GM12878 (cell line): ENCODE data around the gene PHC3. TPM values are rescaled to one million over a fixed set of nuclear protein-coding genes. Genes with fewer than 3 reads are reported as not detected.

Source experiments
- ATAC-seq: fragments of 200-7000 bp; cut with Tn5 transposase; 3 replicates; pipeline ENCODE4 v1.9.1; 2020; ENCODE audit warnings: mild to moderate bottlenecking, moderate library complexity
- BruUV-seq: library from RNA; stranded (reverse); fragments of 400-500 nt; replicated peaks from 2 replicates; lab custom pipeline; 2021; lab: Mats Ljungman, UMichigan
- CTCF ChIA-PET: fragments of 300-600 bp; sonication (Branson Sonifier 250); formaldehyde crosslinking; extraction: SDS; loops from one replicate; lab custom pipeline; 2021; ENCODE audit warnings: inconsistent platforms; lab: Yijun Ruan, JAX
- POLR2A ChIA-PET: fragments of 350-600 bp; formaldehyde crosslinking; extraction: SDS; loops from one replicate; lab custom pipeline; 2021; ENCODE audit warnings: inconsistent platforms; lab: Charles Lee
- RAD21 ChIA-PET: fragments of 300-600 bp; sonication (Branson Sonifier 250); formaldehyde crosslinking; loops from one replicate; lab custom pipeline; 2023; ENCODE audit warnings: antibody characterized with exemption; ENCODE audit not compliant: unreplicated experiment; lab: Charles Lee
- SMC1A ChIA-PET: fragments of 300-600 bp; sonication (Branson Sonifier 250); formaldehyde crosslinking; loops from one replicate; lab custom pipeline; 2023; ENCODE audit not compliant: unreplicated experiment, uncharacterized antibody; lab: Charles Lee
- DNase-seq: peaks from one replicate; pipeline ENCODE4 v3.0.0-alpha.2; 2011; ENCODE audit warnings: low read depth, low spot score
- FAIRE-seq: peaks from 3 replicates; lab custom pipeline; 2011; peaks lifted over from hg19 to GRCh38; lab: Jason Lieb, UNC
- H2AFZ ChIP-seq: 2 replicates; pipeline ENCODE4 v1.6.0; 2011; ENCODE audit warnings: low read depth, low read length, control low read depth; ENCODE audit not compliant: control insufficient read depth
- H3K27ac ChIP-seq: 2 replicates; pipeline ENCODE4 v1.5.1; 2011; ENCODE audit warnings: control low read depth; ENCODE audit not compliant: control insufficient read depth, insufficient read depth
- H3K27me3 ChIP-seq, 2 experiments: replicated peaks in 1 of 2; 2 replicates each; pipeline versions ENCODE4 v1.6.0 to v1.6.1; 2011; ENCODE audit warnings: low read length in 1 of 2; ENCODE audit not compliant: control insufficient read depth in 2 of 2, insufficient read depth in 2 of 2
- H3K36me3 ChIP-seq, 2 experiments: 2 replicates each; pipeline ENCODE4 v1.5.1; 2011; ENCODE audit warnings: low read length in 1 of 2; ENCODE audit not compliant: control insufficient read depth in 2 of 2, insufficient read depth in 2 of 2
- H3K4me1 ChIP-seq: 2 replicates; pipeline ENCODE4 v1.6.1; 2011; ENCODE audit warnings: mild to moderate bottlenecking, low read length, moderate library complexity, mixed read lengths; ENCODE audit not compliant: control insufficient read depth, insufficient read depth
- H3K4me2 ChIP-seq: 2 replicates; pipeline ENCODE4 v1.6.0; 2011; ENCODE audit warnings: control low read depth; ENCODE audit not compliant: control insufficient read depth, insufficient read depth
- H3K4me3 ChIP-seq: fragments of 200-600 bp; sonication (generic); 2 replicates; pipeline ENCODE4 v1.5.1; 2016
- H3K79me2 ChIP-seq: 2 replicates; pipeline ENCODE4 v1.6.0; 2011; ENCODE audit warnings: low read length; ENCODE audit not compliant: control insufficient read depth, insufficient read depth
- H3K9ac ChIP-seq: 2 replicates; pipeline ENCODE4 v1.8.0; 2011; ENCODE audit warnings: low read length, control low read depth, mixed read lengths; ENCODE audit not compliant: control insufficient read depth, insufficient read depth
- H3K9me3 ChIP-seq: replicated peaks from 3 replicates; pipeline ENCODE4 v1.5.1; 2011; ENCODE audit warnings: mild to moderate bottlenecking, low read length; ENCODE audit not compliant: control insufficient read depth, insufficient read depth
- H4K20me1 ChIP-seq: 2 replicates; pipeline ENCODE4 v1.6.0; 2011; ENCODE audit not compliant: control insufficient read depth, insufficient read depth
- BCL11A ChIP-seq: IDR thresholded peaks from 2 replicates; pipeline ENCODE4 v1.6.1; 2011; ENCODE audit warnings: low read depth, low read length
- ESRRA ChIP-seq: IDR thresholded peaks from 2 replicates; pipeline ENCODE4 v1.6.1; 2012; ENCODE audit warnings: mild to moderate bottlenecking, low read length, improper control_type of control experiment
- MEF2B ChIP-seq: fragments of 450-650 bp; IDR thresholded peaks from 2 replicates; pipeline ENCODE4 v1.6.1; 2018; ENCODE audit warnings: mild to moderate bottlenecking, moderate library complexity; ENCODE audit not compliant: partially characterized antibody, poor library complexity, severe bottlenecking
- RBBP5 ChIP-seq: fragments of 200-600 bp; sonication (generic); conservative IDR thresholded peaks from 2 replicates; pipeline ENCODE4 v1.6.1; 2016
- ZNF217 ChIP-seq: fragments of 450-650 bp; IDR thresholded peaks from 2 replicates; pipeline ENCODE4 v1.6.1; 2017; ENCODE audit warnings: antibody characterized with exemption, mild to moderate bottlenecking
- ZNF384 ChIP-seq: IDR thresholded peaks from 2 replicates; pipeline ENCODE4 v1.6.1; 2012; ENCODE audit warnings: low read depth, mild to moderate bottlenecking, low read length, improper control_type of control experiment, borderline replicate concordance
- WGBS: methylation state at CpG from one replicate; pipeline ENCODE4 v1.1.6; 2016; ENCODE audit warnings: low lambda C conversion rate; ENCODE audit not compliant: insufficient replicate concordance, insufficient coverage; ENCODE audit errors: missing lambda C conversion rate; 5-methylcytosine and 5-hydroxymethylcytosine counted together
- in situ Hi-C: fragments of 300-500 bp; cut with MboI; formaldehyde crosslinking; loops from 9 replicates; pipeline ENCODE4 v1.14.3; 2018; ENCODE audit warnings: mixed read lengths
- intact Hi-C: fragments of 100-400 bp; cut with micrococcal nuclease; formaldehyde crosslinking; loops from one replicate; pipeline ENCODE4 v1.14.2; 2022; ENCODE audit not compliant: unreplicated experiment
- polyA plus RNA-seq, 11 experiments: library from polyadenylated mRNA; depleted of rRNA in 4 of 11; unstranded in 6 of 11; stranded (reverse) in 5 of 11; fragments of >200 nt; fragmentation: Nextera tagmentation in 4 of 11; fragmentation: Illumina TruSeq in 1 of 11; extraction: Ambion mirVana in 4 of 11; extraction: Trizol in 1 of 11; gene quantifications; 1 replicate in 1 of 11; 2 replicates in 10 of 11; pipeline versions ENCODE4 v1.2.1 to v1.2.3, GENCODE V29; 2011 to 2016; ENCODE audit warnings: inconsistent platforms in 2 of 11, missing spikeins in 2 of 11, low read depth in 1 of 11
- total RNA-seq, 4 experiments: library from RNA; depleted of rRNA in 3 of 4; stranded (reverse); fragments of >200 nt in 3 of 4; fragmentation: Illumina TruSeq in 1 of 4; extraction: Trizol in 1 of 4; gene quantifications; 2 replicates each; pipeline versions ENCODE4 v1.2.1 to v1.2.3, GENCODE V29; 2013 to 2021

PHC3 gene
- total and polyA plus RNA-seq, 10 of the 15 experiments (the other 5 are each of a cell fraction or from before 2014, with no cell fraction given) = 3.3 to 62.3 (median 22.1) TPM

DNA sequence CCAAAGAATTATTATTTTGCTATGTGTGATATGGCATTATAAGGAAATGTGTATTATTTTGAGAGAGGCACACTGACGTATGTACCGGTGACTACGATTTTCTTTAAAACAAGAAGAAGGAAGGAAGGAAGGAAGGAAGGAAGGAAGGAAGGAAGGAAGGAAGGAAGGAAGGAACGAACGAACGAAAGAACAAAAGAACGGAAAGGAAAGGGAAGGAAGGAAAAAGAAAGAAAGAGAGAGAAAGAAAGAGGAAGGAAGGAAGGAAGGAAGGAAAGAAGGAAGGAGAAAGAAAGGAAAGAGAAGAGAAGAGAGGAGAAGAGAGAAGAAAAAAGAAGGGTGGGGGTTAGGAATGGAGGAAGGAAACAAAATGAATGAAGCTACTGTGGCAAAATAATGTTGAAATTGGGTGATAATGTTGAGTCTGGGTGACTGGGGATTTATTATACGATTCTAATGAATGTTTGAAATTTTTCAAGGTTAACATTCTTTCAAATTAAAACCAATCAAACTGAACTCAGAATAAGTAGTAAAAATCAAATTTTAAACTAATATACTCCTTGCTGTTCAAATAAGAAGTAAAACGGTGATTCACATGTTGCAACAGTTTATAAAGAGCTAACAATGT, 70.3 kb downstream of the PHC3 start:
- Histone ChIP-seq H3K27me3 (no peaks in the 10 kb centered on the region), H3K4me1 (no peaks in the 10 kb centered on the region), H3K9me3 (no peaks in the 10 kb centered on the region), H3K27ac (no peak overlapping the region), H3K4me3 (no peak overlapping the region), H3K9ac (no peak overlapping the region), H2AFZ (no peak overlapping the region), H3K36me3 (peaks cover 0 to 35% of the 10 kb centered on the region in 2 experiments), H3K4me2 (no peak overlapping the region), H3K79me2 (no peaks in the 10 kb centered on the region), H4K20me1 (no peaks in the 10 kb centered on the region)
- TF ChIP-seq ZNF384 (no peak), ESRRA (no peak), ZNF217 (no peak), RBBP5 (no peak), MEF2B (no peak), BCL11A (no peak)
- FAIRE-seq = no peak
- POLR2A ChIA-PET = no interaction called here
- WGBS = 77% methylated on average over 9 of the region's 9 CpGs
- no TSS peak for BruUV-seq
- SMC1A ChIA-PET = interaction anchor here (1.2 to 2.1 kb wide), 2 partner anchors 10 to 28 kb away, joined by 3 to 8 read pairs; no protein-coding TSS in a partner anchor
- RAD21 ChIA-PET = interaction anchor here (1.4 kb wide), 1 partner anchor 43 kb away, joined by 5 read pairs; no protein-coding TSS in a partner anchor
- intact Hi-C loops = no loop called here
- DNase-seq = no peak
- CTCF ChIA-PET = interaction anchor here (0.6 kb wide), 1 partner anchor 9 kb away, joined by 3 read pairs; no protein-coding TSS in a partner anchor
- ATAC-seq = no peak
- in situ Hi-C loops = no loop called here
